ENCODE results near the gene NRM. TPM values are rescaled to one million over a fixed set of nuclear protein-coding genes. Genes with fewer than 3 reads are reported as not detected.

NRM gene
- total and polyA plus RNA-seq, 2 of the 13 experiments (the other 11 are each of a cell fraction or from before 2014, with no cell fraction given), result 12.5 to 16.0 TPM

- peak; percentile 27; the same call in 1 of the 2 replicates for TF ChIP-seq ZNF770 (CRISPR knock-in tag; IDR thresholded peaks at IDR 0.05)
- TF ChIP-seq, protein P1, sequence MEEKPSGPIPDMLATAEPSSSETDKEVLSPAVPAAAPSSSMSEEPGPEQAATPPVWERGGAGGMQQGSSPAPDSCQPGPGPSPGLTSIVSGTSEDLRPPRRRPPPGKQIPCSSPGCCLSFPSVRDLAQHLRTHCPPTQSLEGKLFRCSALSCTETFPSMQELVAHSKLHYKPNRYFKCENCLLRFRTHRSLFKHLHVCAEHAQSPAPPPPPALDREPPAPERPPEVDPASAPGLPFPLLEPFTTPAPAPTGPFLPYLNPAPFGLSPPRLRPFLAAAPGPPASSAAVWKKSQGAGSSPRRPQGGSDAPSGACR (CRISPR knock-in tag; IDR thresholded peaks at IDR 0.05), result 0 out of 2 replicates have a peak, but pooled peaks have one; percentile 19
- TF ChIP-seq CBX5 (CRISPR knock-in tag; IDR thresholded peaks at IDR 0.05; ENCODE audit: borderline replicate concordance), result 0 out of 2 replicates have a peak, but pooled peaks have one; percentile 20
- 0 out of 2 replicates have a peak, but pooled peaks have one; percentile 9 for TF ChIP-seq SSRP1 (CRISPR knock-in tag; IDR thresholded peaks at IDR 0.05)
- TF ChIP-seq ZNF572 (CRISPR knock-in tag; IDR thresholded peaks at IDR 0.05), result 0 out of 2 replicates have a peak, but pooled peaks have one; percentile 39
- 0 out of 2 replicates have a peak, but pooled peaks have one; percentile 18 for TF ChIP-seq AFF4 (CRISPR knock-in tag; IDR thresholded peaks at IDR 0.05)
- 0 out of 2 replicates have a peak, but pooled peaks have one; percentile 31 for TF ChIP-seq ZNF646 (CRISPR knock-in tag; IDR thresholded peaks at IDR 0.05)
- 0 out of 2 replicates have a peak, but pooled peaks have one; percentile 12 for TF ChIP-seq CHD4 (IDR thresholded peaks at IDR 0.05; ENCODE audit: borderline replicate concordance, low read length)
- TF ChIP-seq BRCA1 (CRISPR knock-in tag; IDR thresholded peaks at IDR 0.05), result 0 out of 2 replicates have a peak, but pooled peaks have one; percentile 16
Measured at GRCh38 chr6:30717845-30718720, 27.3 kb upstream of the NRM start (continued).

Data from HepG2 (cell line).